Activated CD4-positive, alpha-beta T cell treated with anti-CD3 and anti-CD28 coated beads, Interleukin-2, Interleukin-6, amounts not matched to agents 100 ng/mL and 50 ng/mL, durations not matched to agents 16 hours and 8 hours (primary cell): ENCODE results near the gene ANO3.

Source experiments
- DNase-seq: peaks from one replicate; pipeline ENCODE4 v3.0.0-alpha.2; 2020

Gene ANO3

GRCh38 chr11:26365284-26365683 is 33.4 kb downstream of the ANO3 start:
- DNase-seq = no peak

GRCh38 chr11:26377619-26378018 is 45.7 kb downstream of the ANO3 start:
- no peak for DNase-seq

- DNase-seq = no peak
Measured at GRCh38 chr11:26399336-26399735, 67.4 kb downstream of the ANO3 start.

GRCh38 chr11:26410706-26411366 is 78.9 kb downstream of the ANO3 start:
- DNase-seq = no peak

GRCh38 chr11:26412955-26413354 is 81.0 kb downstream of the ANO3 start:
- no peak for DNase-seq

- no peak for DNase-seq
Measured at GRCh38 chr11:26418386-26418912, 86.5 kb downstream of the ANO3 start.

- no peak for DNase-seq
Measured at GRCh38 chr11:26420331-26420730, 88.4 kb downstream of the ANO3 start.

- no peak for DNase-seq
Measured at GRCh38 chr11:26424255-26424654, 92.3 kb downstream of the ANO3 start.

GRCh38 chr11:26439854-26440253 is 107.9 kb downstream of the ANO3 start:
- no peak for DNase-seq

- no peak for DNase-seq
Measured at GRCh38 chr11:26442131-26442530, 110.2 kb downstream of the ANO3 start.

GRCh38 chr11:26443617-26444016 is 111.7 kb downstream of the ANO3 start:
- DNase-seq = no peak

- DNase-seq = no peak
Measured at GRCh38 chr11:26457636-26458035, 125.7 kb downstream of the ANO3 start.

- no peak for DNase-seq
Measured at GRCh38 chr11:26465274-26465673, 133.3 kb downstream of the ANO3 start.

- DNase-seq = no peak
Measured at GRCh38 chr11:26467506-26467905, 135.6 kb downstream of the ANO3 start.

GRCh38 chr11:26470992-26471391 is 139.1 kb downstream of the ANO3 start:
- no peak for DNase-seq

GRCh38 chr11:26473216-26474194 is 141.6 kb downstream of the ANO3 start:
- DNase-seq = no peak

GRCh38 chr11:26474401-26474800 is 142.5 kb downstream of the ANO3 start:
- no peak for DNase-seq

GRCh38 chr11:26477396-26477795 is 145.5 kb downstream of the ANO3 start:
- no peak for DNase-seq

GRCh38 chr11:26478710-26479109 is 146.8 kb downstream of the ANO3 start:
- DNase-seq = no peak

- DNase-seq = no peak
Measured at GRCh38 chr11:26480041-26480440, 148.1 kb downstream of the ANO3 start.

- DNase-seq = no peak
Measured at GRCh38 chr11:26483108-26483507, 151.2 kb downstream of the ANO3 start.

GRCh38 chr11:26490546-26490945 is 158.6 kb downstream of the ANO3 start:
- no peak for DNase-seq

GRCh38 chr11:26493616-26494015 is 161.7 kb downstream of the ANO3 start:
- no peak for DNase-seq

- DNase-seq = no peak
Measured at GRCh38 chr11:26507229-26507628, 175.3 kb downstream of the ANO3 start.
